GM18907 (cell line): ENCODE results near the gene PEX6.
"Not testable (repeated sequence)": the region's sequence is repeated elsewhere in the genome, so short reads cannot be mapped to it uniquely, and the experiment has no call there.

Experiments used
- ATAC-seq: cut with Tn5 transposase; IDR thresholded peaks from one replicate; pipeline ENCODE4 v1.9.1; 2021; ENCODE audit warnings: mild to moderate bottlenecking, moderate library complexity; ENCODE audit not compliant: unreplicated experiment

PEX6 gene

GRCh38 chr6:42967228-42967627 lies 11.8 kb downstream of the PEX6 start:
- no peak for ATAC-seq

GRCh38 chr6:42966571-42966970 lies 12.4 kb downstream of the PEX6 start:
- ATAC-seq, result no peak

GRCh38 chr6:42963855-42964605 lies 15.0 kb downstream of the PEX6 start:
- ATAC-seq, result no peak

- ATAC-seq, result no peak
Observed at GRCh38 chr6:42963179-42963854, 15.7 kb downstream of the PEX6 start.

GRCh38 chr6:42962502-42963178 lies 16.3 kb downstream of the PEX6 start:
- no peak for ATAC-seq

- no peak for ATAC-seq
Observed at GRCh38 chr6:42962096-42962495, 16.9 kb downstream of the PEX6 start.

GRCh38 chr6:42961020-42961470 lies 17.9 kb downstream of the PEX6 start:
- ATAC-seq, result no peak

GRCh38 chr6:42960243-42961019 lies 18.6 kb downstream of the PEX6 start, which contains the start of gene GNMT:
Gene GNMT (plus strand): TSS chr6:42960754. CDS start chr6:42960768, 14 bp downstream.
- no peak for ATAC-seq

GRCh38 chr6:42959917-42960242 lies 19.1 kb downstream of the PEX6 start:
- ATAC-seq, result no peak

GRCh38 chr6:42958125-42958524 lies 20.9 kb downstream of the PEX6 start:
- no peak for ATAC-seq

- ATAC-seq, result not testable (repeated sequence)
Observed at GRCh38 chr6:42954405-42954804, 24.6 kb downstream of the PEX6 start.

- no peak for ATAC-seq
Observed at GRCh38 chr6:42952389-42952788, 26.6 kb downstream of the PEX6 start.

- no peak for ATAC-seq
Observed at GRCh38 chr6:42947950-42948349, 31.0 kb downstream of the PEX6 start.

GRCh38 chr6:42942444-42942843 lies 36.5 kb downstream of the PEX6 start:
- ATAC-seq, result no peak

GRCh38 chr6:42941356-42941755 lies 37.6 kb downstream of the PEX6 start:
- not testable (repeated sequence) for ATAC-seq

- ATAC-seq, result no peak
Observed at GRCh38 chr6:42940493-42941045, 38.4 kb downstream of the PEX6 start.

- ATAC-seq, result no peak
Observed at GRCh38 chr6:42939810-42940167, 39.2 kb downstream of the PEX6 start.

- ATAC-seq, result no peak
Observed at GRCh38 chr6:42938987-42939809, 39.8 kb downstream of the PEX6 start.

GRCh38 chr6:42938428-42938796 lies 40.6 kb downstream of the PEX6 start:
- no peak for ATAC-seq
